H9 (cell line): Measurements from ENCODE around the gene PDCD1. TPM values are rescaled to one million over a fixed set of nuclear protein-coding genes. Genes with fewer than 3 reads are reported as not detected.

Experiments
- DNase-seq: peaks from one replicate; pipeline ENCODE4 v3.0.0-alpha.2; 2017
- H2AFZ ChIP-seq: one replicate; pipeline ENCODE4 v1.6.1; 2013; ENCODE audit warnings: mild to moderate bottlenecking, low read length, control low read depth, moderate library complexity
- H2AK5ac ChIP-seq: 2 replicates; pipeline ENCODE4 v1.6.1; 2013; ENCODE audit warnings: low read length, control low read depth, mixed read lengths; ENCODE audit not compliant: insufficient read length
- H2BK120ac ChIP-seq: one replicate; pipeline ENCODE4 v1.6.1; 2013; ENCODE audit warnings: low read depth, mild to moderate bottlenecking, low read length, control low read depth, inconsistent platforms; ENCODE audit not compliant: poor library complexity, severe bottlenecking
- H2BK12ac ChIP-seq: 2 replicates; pipeline ENCODE4 v1.6.1; 2013; ENCODE audit warnings: low read length, control low read depth, mixed read lengths, low read depth; ENCODE audit not compliant: insufficient read length
- H2BK15ac ChIP-seq: 2 replicates; pipeline ENCODE4 v1.6.1; 2013; ENCODE audit warnings: low read depth, low read length, control low read depth
- H2BK20ac ChIP-seq: one replicate; pipeline ENCODE4 v1.6.1; 2013; ENCODE audit warnings: low read depth, mild to moderate bottlenecking, low read length, control low read depth, inconsistent platforms; ENCODE audit not compliant: poor library complexity, severe bottlenecking
- H2BK5ac ChIP-seq: 2 replicates; pipeline ENCODE4 v1.6.1; 2013; ENCODE audit warnings: low read length, control low read depth, mixed read lengths; ENCODE audit not compliant: insufficient read length
- H3K14ac ChIP-seq: 2 replicates; pipeline ENCODE4 v1.6.1; 2013; ENCODE audit warnings: low read length, control low read depth; ENCODE audit not compliant: insufficient read depth
- H3K18ac ChIP-seq: 2 replicates; pipeline ENCODE4 v1.6.1; 2013; ENCODE audit warnings: low read depth, mild to moderate bottlenecking, mixed read lengths, low read length, control low read depth; ENCODE audit not compliant: insufficient read length
- H3K23ac ChIP-seq: 2 replicates; pipeline ENCODE4 v1.6.1; 2013; ENCODE audit warnings: low read length, control low read depth, mixed read lengths, low read depth; ENCODE audit not compliant: insufficient read length
- H3K23me2 ChIP-seq: 2 replicates; pipeline ENCODE4 v1.6.1; 2013; ENCODE audit warnings: low read depth, mild to moderate bottlenecking, mixed read lengths, low read length, control low read depth; ENCODE audit not compliant: insufficient read length, poor library complexity, severe bottlenecking
- H3K27ac ChIP-seq: 2 replicates; pipeline ENCODE4 v1.5.1; 2013; ENCODE audit warnings: low read length, control low read depth, mixed read lengths, low read depth; ENCODE audit not compliant: insufficient read length
- H3K27me3 ChIP-seq: 2 replicates; pipeline ENCODE4 v1.6.1; 2013; ENCODE audit warnings: low read length, control low read depth, inconsistent platforms; ENCODE audit not compliant: insufficient read depth
- H3K4ac ChIP-seq: 2 replicates; pipeline ENCODE4 v1.6.1; 2013; ENCODE audit warnings: low read depth, mild to moderate bottlenecking, control low read depth, inconsistent platforms, low read length, moderate library complexity
- H3K4me1 ChIP-seq: 2 replicates; pipeline ENCODE4 v1.6.1; 2013; ENCODE audit warnings: low read length, control low read depth, inconsistent platforms; ENCODE audit not compliant: insufficient read depth
- H3K4me2 ChIP-seq: 2 replicates; pipeline ENCODE4 v1.6.1; 2013; ENCODE audit warnings: low read length, control low read depth, mixed read lengths; ENCODE audit not compliant: insufficient read length, insufficient read depth
- H3K56ac ChIP-seq: 2 replicates; pipeline ENCODE4 v1.6.1; 2013; ENCODE audit warnings: low read depth, mild to moderate bottlenecking, mixed read lengths, low read length, control low read depth; ENCODE audit not compliant: insufficient read length
- H3K79me1 ChIP-seq: 2 replicates; pipeline ENCODE4 v1.6.1; 2013; ENCODE audit warnings: low read depth, mild to moderate bottlenecking, moderate library complexity, low read length, control low read depth, inconsistent platforms; ENCODE audit not compliant: insufficient read depth, poor library complexity, severe bottlenecking
- H3K79me2 ChIP-seq: 2 replicates; pipeline ENCODE4 v1.6.1; 2013; ENCODE audit warnings: low read length, control low read depth, inconsistent platforms; ENCODE audit not compliant: insufficient read depth
- H3K9ac ChIP-seq: 2 replicates; pipeline ENCODE4 v1.6.1; 2013; ENCODE audit warnings: low read length, control low read depth, mixed read lengths; ENCODE audit not compliant: insufficient read length; ENCODE audit errors: extremely low read depth
- H3K9me3 ChIP-seq: one replicate; pipeline ENCODE4 v1.6.1; 2013; ENCODE audit warnings: low read depth, low read length, inconsistent platforms; ENCODE audit not compliant: control insufficient read depth
- H3T11ph ChIP-seq: one replicate; pipeline ENCODE4 v1.6.1; 2013; ENCODE audit warnings: mild to moderate bottlenecking, low read length, control low read depth, inconsistent platforms
- H4K20me1 ChIP-seq: one replicate; pipeline ENCODE4 v1.6.1; 2013; ENCODE audit not compliant: control insufficient read depth, insufficient read length, insufficient read depth
- H4K5ac ChIP-seq: 2 replicates; pipeline ENCODE4 v1.6.1; 2013; ENCODE audit warnings: low read depth, mild to moderate bottlenecking, mixed read lengths, low read length, control low read depth; ENCODE audit not compliant: insufficient read length
- H4K8ac ChIP-seq: replicated peaks from 2 replicates; pipeline ENCODE4 v1.6.1; 2013; ENCODE audit warnings: low read length, control low read depth, mixed read lengths, low read depth; ENCODE audit not compliant: insufficient read length
- H4K91ac ChIP-seq: 2 replicates; pipeline ENCODE4 v1.6.1; 2013; ENCODE audit warnings: low read depth, mild to moderate bottlenecking, moderate library complexity, mixed read lengths, low read length, control low read depth; ENCODE audit not compliant: insufficient read length
- H3K27ac Mint-ChIP-seq, 3 experiments: 2 replicates in 2 of 3; 3 replicates in 1 of 3; pipeline ENCODE4 v1.8.0; 2020 to 2021; ENCODE audit warnings: mixed read lengths in 3 of 3, mild to moderate bottlenecking in 1 of 3, moderate library complexity in 1 of 3
- H3K27me3 Mint-ChIP-seq: 2 replicates; pipeline ENCODE4 v1.8.0; 2021; ENCODE audit warnings: low read depth, mild to moderate bottlenecking, moderate library complexity, mixed read lengths
- H3K36me3 Mint-ChIP-seq, 3 experiments: 2 replicates in 2 of 3; 3 replicates in 1 of 3; pipeline ENCODE4 v1.8.0; 2020 to 2021; ENCODE audit warnings: low read depth in 3 of 3, mixed read lengths in 3 of 3; ENCODE audit not compliant: insufficient read depth in 1 of 3
- H3K4me1 Mint-ChIP-seq, 2 experiments: 2 replicates each; pipeline ENCODE4 v1.8.0; 2020; ENCODE audit warnings: mixed read lengths in 2 of 2
- H3K4me3 Mint-ChIP-seq, 2 experiments: 2 replicates in 1 of 2; 3 replicates in 1 of 2; pipeline ENCODE4 v1.8.0; 2020 to 2021; ENCODE audit warnings: mild to moderate bottlenecking in 2 of 2, mixed read lengths in 2 of 2, moderate library complexity in 1 of 2
- H3K9me3 Mint-ChIP-seq, 2 experiments: 2 replicates in 1 of 2; 3 replicates in 1 of 2; pipeline ENCODE4 v1.8.0; 2020; ENCODE audit warnings: mild to moderate bottlenecking in 2 of 2, mixed read lengths in 2 of 2, moderate library complexity in 1 of 2
- CTCF ChIP-seq: fragments of 200-600 bp; sonication (generic); conservative IDR thresholded peaks from 3 replicates; pipeline ENCODE4 v1.8.0; 2021; ENCODE audit warnings: antibody characterized with exemption, mild to moderate bottlenecking
- WGBS: extraction: QIAGEN DNeasy Blood & Tissue Kit; methylation state at CpG from one replicate; pipeline ENCODE4 v1.1.7; 2013; ENCODE audit warnings: missing lambda C conversion rate, low lambda C conversion rate, mixed read lengths; ENCODE audit not compliant: insufficient read length; ENCODE audit errors: extremely low coverage; 5-methylcytosine and 5-hydroxymethylcytosine counted together
- total RNA-seq: library from RNA; stranded (reverse); gene quantifications from 2 replicates; pipeline ENCODE4 v1.2.1, GENCODE V29; 2021

Gene PDCD1
- total RNA-seq, 1 experiment from 2014 or later = 1.6 TPM

- Histone ChIP-seq H2BK15ac (no peak overlapping the region), H3K79me2 (no peaks in the 10 kb centered on the region), H3K79me1 (no peaks in the 10 kb centered on the region), H3K4me1 (no peaks in the 10 kb centered on the region), H4K20me1 (no peaks in the 10 kb centered on the region), H2AFZ (no peak overlapping the region), H3K9ac (no peak overlapping the region), H2BK20ac (no peak overlapping the region), H3K23me2 (no peaks in the 10 kb centered on the region), H4K91ac (no peak overlapping the region), H3K4me2 (no peak overlapping the region), H2BK12ac (no peak overlapping the region), H2BK120ac (no peak overlapping the region), H4K5ac (no peak overlapping the region), H3K27me3 (no peaks in the 10 kb centered on the region), H3K4ac (no peak overlapping the region), H2AK5ac (no peak overlapping the region), H3K23ac (no peak overlapping the region), H3K18ac (no peak overlapping the region), H3K14ac (no peak overlapping the region), H3K9me3 (no peaks in the 10 kb centered on the region), H3K56ac (no peak overlapping the region), H3T11ph (no peak overlapping the region), H3K27ac (no peak overlapping the region), H2BK5ac (no peak overlapping the region), H4K8ac (no peak overlapping the region)
- peaks cover under 1% of the 10 kb centered on the region for H3K27me3 Mint-ChIP-seq
- no peak overlapping the region for H3K4me3 Mint-ChIP-seq
- WGBS = no CpG with 5 or more reads among the region's 27 CpGs
- no peaks in the 10 kb centered on the region for H3K36me3 Mint-ChIP-seq
- no peaks in the 10 kb centered on the region for H3K4me1 Mint-ChIP-seq
- TF ChIP-seq CTCF = no peak
- no peak for DNase-seq
- H3K27ac Mint-ChIP-seq = no peak overlapping the region
- H3K9me3 Mint-ChIP-seq = no peaks in the 10 kb centered on the region
Observed at GRCh38 chr2:241853651-241854341, 4.9 kb downstream of the PDCD1 start.
